Activated CD4-positive, alpha-beta memory T cell treated with anti-CD3 and anti-CD28 coated beads for 36 hours (primary cell): ENCODE data around the gene DAD1. TPM values are rescaled to one million over a fixed set of nuclear protein-coding genes. Genes with fewer than 3 reads are reported as not detected.
"Not testable (repeated sequence)": the region's sequence is repeated elsewhere in the genome, so short reads cannot be mapped to it uniquely, and the experiment has no call there.

ENCODE experiments used
- CTCF ChIA-PET: fragments of 350-600 bp; sonication (Branson Sonifier 250); formaldehyde crosslinking; loops from one replicate; lab custom pipeline; 2021; ENCODE audit warnings: antibody characterized with exemption, inconsistent platforms; lab: Charles Lee
- POLR2A ChIA-PET: fragments of 350-600 bp; sonication (Branson Sonifier 250); formaldehyde crosslinking; loops from one replicate; lab custom pipeline; 2021; ENCODE audit warnings: antibody characterized with exemption; lab: Charles Lee
- DNase-seq: peaks from one replicate; pipeline ENCODE4 v3.0.0-alpha.2; 2020
- H3K27ac Mint-ChIP-seq: one replicate; pipeline ENCODE4 v1.8.0; 2021; ENCODE audit warnings: mixed read lengths
- H3K27me3 Mint-ChIP-seq: one replicate; pipeline ENCODE4 v1.8.0; 2021; ENCODE audit warnings: mixed read lengths
- H3K36me3 Mint-ChIP-seq: one replicate; pipeline ENCODE4 v1.8.0; 2021; ENCODE audit warnings: mixed read lengths
- H3K4me1 Mint-ChIP-seq: one replicate; pipeline ENCODE4 v1.8.0; 2021; ENCODE audit warnings: low read depth, mixed read lengths
- H3K4me3 Mint-ChIP-seq: one replicate; pipeline ENCODE4 v1.8.0; 2021; ENCODE audit warnings: mild to moderate bottlenecking, mixed read lengths
- H3K9me3 Mint-ChIP-seq: one replicate; pipeline ENCODE4 v1.8.0; 2021; ENCODE audit warnings: mixed read lengths
- intact Hi-C: fragments of 100-400 bp; cut with micrococcal nuclease; formaldehyde crosslinking; loops from one replicate; pipeline ENCODE4 v1.15.1; 2023
- total RNA-seq, 2 experiments: library from RNA; stranded (reverse); gene quantifications; one replicate each; pipeline ENCODE4 v1.2.3, GENCODE V29; 2021

DAD1 gene
- total RNA-seq, 2 experiments from 2014 or later = 292 to 305 TPM

GRCh38 chr14:22544881-22545420, 44.1 kb downstream of the DAD1 start:
- Mint-ChIP-seq H3K4me3 (peak overlapping the region; percentile 75), H3K36me3 (peaks cover 95% of the 10 kb centered on the region), H3K27me3 (no peaks in the 10 kb centered on the region), H3K27ac (peak overlapping the region; percentile 99), H3K4me1 (peaks cover 96% of the 10 kb centered on the region), H3K9me3 (no peaks in the 10 kb centered on the region)
- peak; percentile 36 for DNase-seq
- intact Hi-C loops = no loop called here
- CTCF ChIA-PET = interaction anchor here (1.0 to 4.1 kb wide), 5 partner anchors 11 to 777 kb away, joined by 4 to 20 read pairs (median 6); no protein-coding TSS in a partner anchor
- POLR2A ChIA-PET = interaction anchor here (0.7 to 12.9 kb wide), 11 partner anchors 5 to 631 kb away, joined by 3 to 268 read pairs (median 11); no protein-coding TSS in a partner anchor

GRCh38 chr14:22544406-22544805, 44.6 kb downstream of the DAD1 start:
- no peaks in the 10 kb centered on the region for H3K27me3 Mint-ChIP-seq
- intact Hi-C loops = no loop called here
- H3K4me3 Mint-ChIP-seq = peak overlapping the region; percentile 75
- DNase-seq = no peak
- H3K27ac Mint-ChIP-seq = peak overlapping the region; percentile 99
- POLR2A ChIA-PET = interaction anchor here (1.1 to 12.9 kb wide), 6 partner anchors 4 to 631 kb away, joined by 3 to 268 read pairs (median 32); no protein-coding TSS in a partner anchor
- peaks cover 96% of the 10 kb centered on the region for H3K4me1 Mint-ChIP-seq
- no peaks in the 10 kb centered on the region for H3K9me3 Mint-ChIP-seq
- peaks cover 95% of the 10 kb centered on the region for H3K36me3 Mint-ChIP-seq
- CTCF ChIA-PET = interaction anchor here (4.1 kb wide), 1 partner anchor 12 kb away, joined by 20 read pairs; no protein-coding TSS in a partner anchor

GRCh38 chr14:22543570-22544357, 45.3 kb downstream of the DAD1 start:
- H3K9me3 Mint-ChIP-seq, H3K27me3 Mint-ChIP-seq, intact Hi-C loops: not testable (repeated sequence)
- H3K4me1 Mint-ChIP-seq = peaks cover 96% of the 10 kb centered on the region
- peak; percentile 55 for DNase-seq
- H3K4me3 Mint-ChIP-seq = peak overlapping the region; percentile 75
- ChIA-PET POLR2A (interaction anchor here (0.7 to 8.2 kb wide), 5 partner anchors 7 to 1279 kb away, joined by 3 to 268 read pairs (median 57); no protein-coding TSS in a partner anchor), CTCF (interaction anchor here (4.1 kb wide), 1 partner anchor 12 kb away, joined by 28 read pairs; no protein-coding TSS in a partner anchor)
- peaks cover 95% of the 10 kb centered on the region for H3K36me3 Mint-ChIP-seq
- H3K27ac Mint-ChIP-seq = peak overlapping the region; percentile 99

GRCh38 chr14:22542360-22542759, 46.7 kb downstream of the DAD1 start:
- Mint-ChIP-seq H3K36me3 (peaks cover 97% of the 10 kb centered on the region), H3K9me3 (no peaks in the 10 kb centered on the region), H3K4me3 (peak overlapping the region; percentile 81), H3K27ac (peak overlapping the region; percentile 99), H3K4me1 (peaks cover 98% of the 10 kb centered on the region), H3K27me3 (no peaks in the 10 kb centered on the region)
- intact Hi-C loops = no loop called here
- CTCF ChIA-PET = interaction anchor here (0.9 to 4.1 kb wide), 14 partner anchors 9 to 717 kb away, joined by 3 to 28 read pairs (median 4); no protein-coding TSS in a partner anchor
- no peak for DNase-seq
- POLR2A ChIA-PET = interaction anchor here (0.8 to 8.2 kb wide), 19 partner anchors 9 to 692 kb away, joined by 3 to 268 read pairs (median 6); no protein-coding TSS in a partner anchor

GRCh38 chr14:22541721-22542120, 47.3 kb downstream of the DAD1 start:
- H3K4me3 Mint-ChIP-seq = peak overlapping the region; percentile 81
- H3K27ac Mint-ChIP-seq = peak overlapping the region; percentile 99
- H3K4me1 Mint-ChIP-seq = peaks cover 98% of the 10 kb centered on the region
- peaks cover 96% of the 10 kb centered on the region for H3K36me3 Mint-ChIP-seq
- no peaks in the 10 kb centered on the region for H3K27me3 Mint-ChIP-seq
- CTCF ChIA-PET = interaction anchor here (0.8 to 4.1 kb wide), 15 partner anchors 8 to 808 kb away, joined by 3 to 28 read pairs (median 4); no protein-coding TSS in a partner anchor
- POLR2A ChIA-PET = interaction anchor here (0.8 to 8.2 kb wide), 20 partner anchors 9 to 692 kb away, joined by 3 to 268 read pairs (median 6); no protein-coding TSS in a partner anchor
- no peak for DNase-seq
- intact Hi-C loops = loop anchor here (1.0 kb wide), 1 partner anchor 9 kb away; no protein-coding TSS in a partner anchor
- no peaks in the 10 kb centered on the region for H3K9me3 Mint-ChIP-seq

- Mint-ChIP-seq H3K9me3 (no peaks in the 10 kb centered on the region), H3K4me3 (peak overlapping the region; percentile 81), H3K4me1 (peaks cover 97% of the 10 kb centered on the region), H3K27me3 (no peaks in the 10 kb centered on the region), H3K27ac (peak overlapping the region; percentile 99), H3K36me3 (peaks cover 94% of the 10 kb centered on the region)
- ChIA-PET POLR2A (interaction anchor here (0.6 to 8.2 kb wide), 16 partner anchors 9 to 689 kb away, joined by 3 to 268 read pairs (median 8); no protein-coding TSS in a partner anchor), CTCF (interaction anchor here (0.8 to 4.1 kb wide), 10 partner anchors 8 to 807 kb away, joined by 3 to 28 read pairs (median 4); no protein-coding TSS in a partner anchor)
- intact Hi-C loops = loop anchor here (1.0 kb wide), 1 partner anchor 9 kb away; no protein-coding TSS in a partner anchor
- peak; percentile 37 for DNase-seq
These were observed 48.1 kb downstream of the DAD1 start for GRCh38 chr14:22540811-22541360.

- peak overlapping the region; percentile 99 for H3K27ac Mint-ChIP-seq
- H3K4me3 Mint-ChIP-seq = peak overlapping the region; percentile 81
- peaks cover 96% of the 10 kb centered on the region for H3K4me1 Mint-ChIP-seq
- no peak for DNase-seq
- ChIA-PET CTCF (interaction anchor here (1.2 to 4.1 kb wide), 6 partner anchors 9 to 562 kb away, joined by 3 to 28 read pairs (median 6); no protein-coding TSS in a partner anchor), POLR2A (interaction anchor here (1.5 to 8.2 kb wide), 12 partner anchors 8 to 688 kb away, joined by 4 to 268 read pairs (median 14); no protein-coding TSS in a partner anchor)
- no peaks in the 10 kb centered on the region for H3K9me3 Mint-ChIP-seq
- H3K36me3 Mint-ChIP-seq = peaks cover 93% of the 10 kb centered on the region
- intact Hi-C loops = no loop called here
- no peaks in the 10 kb centered on the region for H3K27me3 Mint-ChIP-seq
These were observed 48.7 kb downstream of the DAD1 start for GRCh38 chr14:22540293-22540692.

- Mint-ChIP-seq H3K4me1 (peaks cover 96% of the 10 kb centered on the region), H3K27me3 (no peaks in the 10 kb centered on the region), H3K27ac (peak overlapping the region; percentile 99), H3K4me3 (peak overlapping the region; percentile 81), H3K9me3 (no peaks in the 10 kb centered on the region), H3K36me3 (peaks cover 94% of the 10 kb centered on the region)
- intact Hi-C loops = loop anchor here (5.0 kb wide), 2 partner anchors 673 to 898 kb away; no protein-coding TSS in a partner anchor
- POLR2A ChIA-PET = interaction anchor here (1.9 to 8.2 kb wide), 10 partner anchors 8 to 42 kb away, joined by 4 to 268 read pairs (median 21); no protein-coding TSS in a partner anchor
- peak; percentile 62 for DNase-seq
- CTCF ChIA-PET = interaction anchor here (1.8 to 4.1 kb wide), 4 partner anchors 10 to 30 kb away, joined by 4 to 28 read pairs (median 8); no protein-coding TSS in a partner anchor
These were observed 49.2 kb downstream of the DAD1 start for GRCh38 chr14:22539831-22540230.

- Mint-ChIP-seq H3K27ac (peak overlapping the region; percentile 99), H3K4me1 (peaks cover 94% of the 10 kb centered on the region), H3K27me3 (no peaks in the 10 kb centered on the region), H3K36me3 (peaks cover 93% of the 10 kb centered on the region), H3K9me3 (no peaks in the 10 kb centered on the region), H3K4me3 (peak overlapping the region; percentile 81)
- DNase-seq = peak; percentile 27
- intact Hi-C loops = loop anchor here (5.0 kb wide), 2 partner anchors 671 to 896 kb away; no protein-coding TSS in a partner anchor
- ChIA-PET POLR2A (interaction anchor here (0.6 to 8.2 kb wide), 11 partner anchors 6 to 74 kb away, joined by 3 to 268 read pairs (median 10); no protein-coding TSS in a partner anchor), CTCF (interaction anchor here (0.6 to 2.5 kb wide), 6 partner anchors 10 to 338 kb away, joined by 3 to 11 read pairs (median 4); no protein-coding TSS in a partner anchor)
These were observed 50.3 kb downstream of the DAD1 start for GRCh38 chr14:22538671-22539228.
